ENCODE data around the gene MUL1. TPM values are rescaled to one million over a fixed set of nuclear protein-coding genes. Genes with fewer than 3 reads are reported as not detected.
A peak's percentile ranks its signal among the peaks of the same experiment; 100 is the strongest.

MUL1 gene
- total RNA-seq, 2 experiments from 2014 or later, result 11.9 to 12.0 TPM

DNA sequence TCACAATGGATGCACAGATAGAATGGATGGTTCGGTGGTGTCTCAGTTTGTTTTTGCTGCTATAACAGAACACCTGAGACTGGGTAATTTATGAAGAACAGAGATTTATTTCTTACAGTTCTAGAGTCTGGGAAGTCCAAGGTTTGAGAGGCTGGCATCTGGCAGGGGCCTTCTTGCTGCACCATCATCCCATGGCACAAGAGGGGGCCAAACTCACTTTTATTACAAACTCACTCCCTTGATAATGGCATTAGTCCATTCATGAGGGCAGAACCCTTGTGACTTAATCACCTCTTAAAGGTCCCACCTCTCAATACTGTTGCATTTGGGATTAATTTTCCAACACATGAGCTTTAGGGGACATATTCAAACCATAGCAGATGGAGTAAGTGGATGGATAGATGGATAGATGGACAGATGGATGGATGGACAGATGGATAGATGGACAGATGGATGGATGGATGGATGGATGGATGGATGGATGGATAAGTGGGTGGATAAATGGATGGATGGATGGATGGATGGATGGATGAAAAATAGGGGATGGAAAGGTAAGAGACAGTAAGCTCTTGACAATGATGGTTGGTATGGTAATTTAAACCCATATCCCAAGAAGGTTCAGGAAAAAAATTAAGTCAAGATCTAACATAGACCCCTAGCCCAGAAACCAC is 38.4 kb downstream of the MUL1 start:
- Mint-ChIP-seq H3K27me3 (peaks cover 41% of the 10 kb centered on the region), H3K4me1 (ENCODE audit: low read depth) (peaks cover 13% of the 10 kb centered on the region), H3K27ac (no peak overlapping the region), H3K36me3 (ENCODE audit: low read depth) (no peaks in the 10 kb centered on the region), H3K9me3 (no peaks in the 10 kb centered on the region), H3K4me3 (no peak overlapping the region)
- POLR2A ChIA-PET, result no interaction called here
- TF ChIP-seq, protein P1, sequence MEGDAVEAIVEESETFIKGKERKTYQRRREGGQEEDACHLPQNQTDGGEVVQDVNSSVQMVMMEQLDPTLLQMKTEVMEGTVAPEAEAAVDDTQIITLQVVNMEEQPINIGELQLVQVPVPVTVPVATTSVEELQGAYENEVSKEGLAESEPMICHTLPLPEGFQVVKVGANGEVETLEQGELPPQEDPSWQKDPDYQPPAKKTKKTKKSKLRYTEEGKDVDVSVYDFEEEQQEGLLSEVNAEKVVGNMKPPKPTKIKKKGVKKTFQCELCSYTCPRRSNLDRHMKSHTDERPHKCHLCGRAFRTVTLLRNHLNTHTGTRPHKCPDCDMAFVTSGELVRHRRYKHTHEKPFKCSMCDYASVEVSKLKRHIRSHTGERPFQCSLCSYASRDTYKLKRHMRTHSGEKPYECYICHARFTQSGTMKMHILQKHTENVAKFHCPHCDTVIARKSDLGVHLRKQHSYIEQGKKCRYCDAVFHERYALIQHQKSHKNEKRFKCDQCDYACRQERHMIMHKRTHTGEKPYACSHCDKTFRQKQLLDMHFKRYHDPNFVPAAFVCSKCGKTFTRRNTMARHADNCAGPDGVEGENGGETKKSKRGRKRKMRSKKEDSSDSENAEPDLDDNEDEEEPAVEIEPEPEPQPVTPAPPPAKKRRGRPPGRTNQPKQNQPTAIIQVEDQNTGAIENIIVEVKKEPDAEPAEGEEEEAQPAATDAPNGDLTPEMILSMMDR (IDR thresholded peaks at IDR 0.05), result no peak
- CTCF ChIA-PET, result interaction anchor here (1.4 kb wide), 1 partner anchor 25 kb away, joined by 3 read pairs; no protein-coding TSS in a partner anchor
- ATAC-seq (no peak), DNase-seq (no peak)
- intact Hi-C loops (cut with micrococcal nuclease), result no loop called here

DNA sequence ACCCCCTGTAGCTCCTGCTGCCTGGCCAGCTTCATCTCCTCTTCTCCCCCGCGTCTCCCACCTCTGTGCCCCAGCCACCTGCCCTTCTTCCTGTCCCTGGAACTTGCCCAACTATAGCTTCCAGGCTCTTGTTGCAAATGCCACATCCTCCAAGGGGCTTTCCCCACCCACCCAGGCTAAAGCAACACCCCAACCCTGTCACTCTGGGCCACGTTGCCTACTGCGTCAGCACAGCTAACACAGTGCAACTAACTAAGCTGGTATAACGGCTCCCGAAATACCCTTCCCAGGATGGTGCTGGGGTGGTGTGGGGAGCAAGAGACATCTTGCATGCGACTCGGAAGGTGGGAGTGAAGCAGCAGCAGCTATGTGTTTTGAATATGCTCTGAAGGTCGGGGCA is 41.7 kb downstream of the MUL1 start:
- peaks cover 20% of the 10 kb centered on the region for H3K27me3 Mint-ChIP-seq
- CTCF ChIA-PET, result interaction anchor here (0.7 to 1.6 kb wide), 3 partner anchors 15 to 253 kb away, joined by 3 to 4 read pairs (median 3); partner anchors contain the start of gene PINK1
- TF ChIP-seq, protein P1 (IDR thresholded peaks at IDR 0.05), result no peak
- ATAC-seq (peak; percentile 97), DNase-seq (peak; percentile 83)
- no peaks in the 10 kb centered on the region for H3K9me3 Mint-ChIP-seq
- H3K27ac Mint-ChIP-seq, result no peak overlapping the region
- POLR2A ChIA-PET, result interaction anchor here (1.1 to 1.5 kb wide), 2 partner anchors 11 to 20 kb away, joined by 3 read pairs; partner anchors contain the start of gene CAMK2N1
- intact Hi-C loops (cut with micrococcal nuclease), result no loop called here
- no peaks in the 10 kb centered on the region for H3K36me3 Mint-ChIP-seq (ENCODE audit: low read depth)
- no peak overlapping the region for H3K4me3 Mint-ChIP-seq
- peaks cover 11% of the 10 kb centered on the region for H3K4me1 Mint-ChIP-seq (ENCODE audit: low read depth)

DNA sequence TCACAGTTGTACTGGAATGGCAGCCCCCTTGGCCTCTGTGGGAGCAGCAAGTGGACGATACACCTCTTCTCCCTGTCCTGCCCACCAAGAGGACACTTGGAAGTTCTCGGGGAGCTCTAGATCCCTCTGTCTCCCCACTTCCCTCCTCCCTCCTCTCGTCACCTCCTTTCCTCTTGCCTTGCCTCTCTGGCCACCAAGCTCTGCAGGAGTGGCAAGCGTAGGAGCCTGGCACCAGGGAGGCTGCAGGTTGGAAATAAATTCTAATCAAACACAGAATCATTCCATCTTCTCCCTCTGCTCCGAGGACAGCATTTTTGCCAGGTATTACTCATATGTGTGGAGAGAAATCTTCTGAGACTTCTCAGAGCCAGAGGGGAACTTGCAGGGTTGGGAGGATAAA is 42.8 kb downstream of the MUL1 start:
- TF ChIP-seq, protein P1 (IDR thresholded peaks at IDR 0.05), result no peak
- intact Hi-C loops (cut with micrococcal nuclease), result no loop called here
- no peak overlapping the region for H3K27ac Mint-ChIP-seq
- no peak overlapping the region for H3K4me3 Mint-ChIP-seq
- POLR2A ChIA-PET, result interaction anchor here (0.6 to 1.5 kb wide), 3 partner anchors 12 to 1507 kb away, joined by 3 read pairs; partner anchors contain the start of gene CAMK2N1
- H3K27me3 Mint-ChIP-seq, result peaks cover 20% of the 10 kb centered on the region
- CTCF ChIA-PET, result interaction anchor here (0.7 to 1.0 kb wide), 2 partner anchors 168 to 915 kb away, joined by 3 read pairs; partner anchors contain the start of gene PINK1
- H3K36me3 Mint-ChIP-seq (ENCODE audit: low read depth), result no peaks in the 10 kb centered on the region
- DNase-seq (no peak), ATAC-seq (no peak)
- H3K4me1 Mint-ChIP-seq (ENCODE audit: low read depth), result peaks cover 11% of the 10 kb centered on the region
- H3K9me3 Mint-ChIP-seq, result no peaks in the 10 kb centered on the region

DNA sequence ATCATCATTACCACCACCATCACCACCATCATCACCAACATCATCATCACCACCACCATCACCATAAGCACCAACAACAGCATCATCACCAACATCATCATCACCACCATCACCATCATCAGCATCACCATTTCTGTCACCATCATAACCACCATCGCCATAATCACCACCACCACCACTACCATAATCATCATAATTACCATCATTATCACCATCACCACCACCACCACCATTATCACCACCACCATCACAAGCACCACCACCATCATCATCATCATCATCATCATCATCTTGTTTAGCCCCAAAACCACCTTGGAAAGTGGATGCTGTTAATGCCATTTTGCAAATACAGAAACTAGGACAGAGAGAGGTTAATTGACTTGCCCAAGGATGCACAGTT is 44.4 kb downstream of the MUL1 start:
- POLR2A ChIA-PET, result no interaction called here
- intact Hi-C loops (cut with micrococcal nuclease), result no loop called here

DNA sequence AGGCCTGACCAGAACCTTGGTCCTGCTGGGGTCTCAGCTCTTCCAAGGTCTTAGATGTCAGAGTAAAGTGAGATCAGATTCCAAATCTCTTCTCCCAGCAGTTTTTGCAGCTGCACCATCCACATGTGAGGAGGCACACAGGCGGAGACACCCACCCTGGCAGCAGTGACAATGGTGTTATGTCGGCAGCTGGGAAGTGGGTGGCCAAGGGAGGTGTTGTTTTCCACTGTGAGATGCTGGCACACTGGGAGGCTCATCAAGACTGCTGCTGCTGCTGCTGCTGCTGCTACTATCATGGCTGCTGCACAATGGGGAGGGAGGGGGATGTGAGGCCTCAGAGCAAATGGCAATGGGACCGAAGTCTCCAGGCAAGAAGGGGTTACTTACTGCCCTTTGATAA is 45.6 kb downstream of the MUL1 start:
- peaks cover 23% of the 10 kb centered on the region for H3K27me3 Mint-ChIP-seq
- TF ChIP-seq, protein P1 (IDR thresholded peaks at IDR 0.05), result no peak
- ChIA-PET POLR2A (no interaction called here), CTCF (no interaction called here)
- no peaks in the 10 kb centered on the region for H3K36me3 Mint-ChIP-seq (ENCODE audit: low read depth)
- peaks cover 11% of the 10 kb centered on the region for H3K4me1 Mint-ChIP-seq (ENCODE audit: low read depth)
- H3K27ac Mint-ChIP-seq, result no peak overlapping the region
- intact Hi-C loops (cut with micrococcal nuclease), result no loop called here
- ATAC-seq (no peak), DNase-seq (no peak)
- H3K4me3 Mint-ChIP-seq, result no peak overlapping the region
- H3K9me3 Mint-ChIP-seq, result no peaks in the 10 kb centered on the region

More for the DNA sequence above, 44.4 kb downstream of the MUL1 start:
- ATAC-seq (no peak), DNase-seq (no peak)
- H3K4me3 Mint-ChIP-seq, result no peak overlapping the region
- no peak overlapping the region for H3K27ac Mint-ChIP-seq
- H3K9me3 Mint-ChIP-seq, result no peaks in the 10 kb centered on the region
- CTCF ChIA-PET, result no interaction called here
- peaks cover 29% of the 10 kb centered on the region for H3K27me3 Mint-ChIP-seq
- H3K36me3 Mint-ChIP-seq (ENCODE audit: low read depth), result no peaks in the 10 kb centered on the region
- TF ChIP-seq, protein P1 (IDR thresholded peaks at IDR 0.05), result no peak
- H3K4me1 Mint-ChIP-seq (ENCODE audit: low read depth), result peaks cover 11% of the 10 kb centered on the region
